GM21825 (cell line): ENCODE results near the gene GNAO1.
A peak's percentile ranks its signal among the peaks of the same experiment; 100 is the strongest.

Source experiments
- ATAC-seq: cut with Tn5 transposase; IDR thresholded peaks from one replicate; pipeline ENCODE4 v1.9.1; 2021; ENCODE audit warnings: mild to moderate bottlenecking, moderate library complexity; ENCODE audit not compliant: unreplicated experiment

GNAO1 gene

DNA sequence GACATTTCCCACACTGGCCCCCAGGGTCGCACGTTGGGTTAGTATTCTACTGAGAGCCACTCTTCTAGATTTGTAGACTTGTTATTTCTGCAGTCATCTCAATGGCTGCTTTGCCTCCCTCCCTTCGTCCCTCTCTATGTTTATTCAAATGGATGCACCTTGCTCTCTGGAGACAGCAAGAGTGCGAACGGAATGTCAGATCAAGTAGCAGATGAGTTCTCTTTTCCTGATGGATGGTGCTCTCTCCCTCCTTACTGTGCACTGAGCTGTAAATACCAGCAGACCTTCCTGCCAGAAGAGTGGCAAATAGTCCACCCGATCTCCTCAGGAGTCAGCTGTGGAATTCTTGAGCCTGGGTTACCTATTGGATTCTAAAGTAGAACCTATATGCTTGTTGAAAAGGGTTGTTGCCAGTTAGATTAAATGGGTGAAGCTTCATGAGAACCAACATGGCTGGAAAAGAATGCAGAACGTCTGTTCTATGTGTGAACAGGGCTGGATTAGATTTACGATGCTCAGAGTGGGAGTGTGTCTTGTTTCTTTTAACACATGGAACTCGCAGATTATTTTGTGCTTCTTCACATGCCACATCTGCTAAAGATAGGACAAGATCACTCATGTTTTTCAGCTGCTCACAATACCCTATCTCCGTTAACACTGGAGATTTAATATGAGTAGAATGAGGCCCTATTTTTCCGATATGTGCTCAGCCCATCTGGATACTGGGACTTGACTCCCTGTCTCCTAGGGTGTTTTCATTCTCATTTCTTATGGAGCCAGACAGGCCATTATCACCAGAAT, 6.1 kb downstream of the GNAO1 start:
- ATAC-seq: no peak

GRCh38 chr16:56198006-56198754, 6.9 kb downstream of the GNAO1 start:
- no peak for ATAC-seq

- no peak for ATAC-seq
These were observed 7.4 kb downstream of the GNAO1 start for GRCh38 chr16:56198755-56199114.

DNA sequence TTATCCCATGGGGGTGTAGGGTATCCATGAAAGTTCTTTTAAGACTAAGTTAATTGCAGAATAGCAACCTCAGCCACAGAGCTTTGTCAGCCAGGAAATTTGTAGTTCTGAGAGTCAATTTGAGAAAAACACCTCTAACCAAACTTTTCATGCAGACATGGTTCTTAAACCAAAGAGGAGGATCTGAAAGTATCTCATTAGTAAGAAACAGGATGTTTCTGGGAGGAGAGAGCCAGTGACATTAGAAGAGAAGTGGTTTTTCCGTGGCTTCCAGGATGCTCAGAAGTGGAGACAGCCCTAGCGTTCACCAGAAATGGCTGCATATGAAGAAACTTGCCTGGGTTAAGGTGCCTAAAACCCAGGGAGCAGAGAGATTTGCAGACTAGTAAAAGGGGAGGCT, 7.9 kb downstream of the GNAO1 start:
- ATAC-seq: no peak

GRCh38 chr16:56201030-56201429, 9.7 kb downstream of the GNAO1 start:
- no peak for ATAC-seq

DNA sequence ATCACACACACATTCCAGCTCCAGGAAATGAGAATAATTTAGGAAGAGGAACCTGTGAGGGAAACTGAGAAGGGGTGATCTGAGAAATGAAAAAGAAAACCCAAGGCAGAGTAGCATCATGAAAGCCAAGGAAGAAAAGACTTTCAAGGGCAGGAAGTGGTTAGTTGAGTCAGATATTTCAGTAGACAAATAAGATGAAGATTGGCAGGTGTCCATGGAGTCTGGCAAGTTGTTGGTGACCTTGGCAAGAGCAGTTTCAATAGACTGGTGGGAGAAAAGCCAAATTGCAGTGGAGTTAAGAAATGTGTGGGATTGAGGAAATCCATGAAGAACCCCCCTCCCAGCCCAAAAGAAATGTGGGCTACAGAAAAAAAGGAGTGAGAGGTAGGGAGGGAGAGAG, 10.7 kb downstream of the GNAO1 start:
- ATAC-seq: no peak

- ATAC-seq: peak; percentile 55
These were observed 11.8 kb downstream of the GNAO1 start for GRCh38 chr16:56203052-56203451.

DNA sequence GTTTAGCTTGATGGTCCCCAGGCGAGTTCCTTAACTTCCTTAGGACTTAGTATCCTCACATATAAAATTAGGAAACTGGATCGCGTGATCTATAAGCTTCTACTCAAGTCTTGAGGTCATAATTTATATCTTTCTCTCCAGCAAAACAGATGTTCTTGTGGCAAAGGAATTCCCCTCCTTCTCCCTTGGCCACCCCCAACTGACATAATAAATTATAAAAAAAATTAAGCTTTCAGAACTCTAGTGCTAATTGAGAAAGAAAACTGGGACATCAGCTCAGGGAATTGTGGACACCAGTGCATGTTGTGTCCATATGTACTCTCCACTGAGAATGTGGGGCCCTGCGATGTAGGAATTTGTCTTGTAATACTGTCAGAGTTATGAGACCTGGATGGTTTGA, 13.5 kb downstream of the GNAO1 start:
- ATAC-seq: no peak

- ATAC-seq: no peak
These were observed 15.7 kb downstream of the GNAO1 start for GRCh38 chr16:56206951-56207350.

GRCh38 chr16:56207421-56207820, 16.1 kb downstream of the GNAO1 start:
- ATAC-seq: no peak

DNA sequence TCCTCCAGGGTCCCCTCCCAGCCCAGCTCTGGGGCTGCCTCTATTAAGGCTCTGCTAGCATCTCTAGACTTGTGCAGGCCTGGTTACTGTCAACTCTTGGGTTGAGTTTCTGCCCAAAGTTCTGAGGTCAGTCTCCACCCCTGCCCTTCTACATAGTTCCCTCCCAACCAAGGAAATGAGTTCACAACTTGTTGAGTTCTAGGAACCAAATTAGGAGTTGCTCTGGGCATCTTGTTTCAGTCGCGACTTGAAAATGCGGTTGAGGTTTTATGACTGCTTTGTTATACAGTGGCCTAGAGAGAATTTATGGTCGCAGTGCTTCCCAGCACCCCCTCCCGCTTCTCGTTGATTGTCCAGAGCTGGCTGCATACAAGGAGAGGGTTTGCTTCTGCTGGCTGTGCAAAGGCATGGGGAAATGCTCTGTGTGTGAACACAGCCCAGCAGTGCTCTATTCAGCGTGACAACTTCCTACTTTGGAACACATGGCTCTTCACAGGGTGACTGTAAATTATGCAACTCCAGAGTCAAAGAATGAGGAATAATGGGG, 20.2 kb downstream of the GNAO1 start:
- ATAC-seq: no peak

GRCh38 chr16:56212144-56212543, 20.9 kb downstream of the GNAO1 start:
- no peak for ATAC-seq

GRCh38 chr16:56221995-56222394, 30.7 kb downstream of the GNAO1 start:
- ATAC-seq: no peak

GRCh38 chr16:56222474-56222997, 31.2 kb downstream of the GNAO1 start:
- ATAC-seq: no peak

GRCh38 chr16:56225017-56225742, 33.9 kb downstream of the GNAO1 start:
- ATAC-seq: no peak

DNA sequence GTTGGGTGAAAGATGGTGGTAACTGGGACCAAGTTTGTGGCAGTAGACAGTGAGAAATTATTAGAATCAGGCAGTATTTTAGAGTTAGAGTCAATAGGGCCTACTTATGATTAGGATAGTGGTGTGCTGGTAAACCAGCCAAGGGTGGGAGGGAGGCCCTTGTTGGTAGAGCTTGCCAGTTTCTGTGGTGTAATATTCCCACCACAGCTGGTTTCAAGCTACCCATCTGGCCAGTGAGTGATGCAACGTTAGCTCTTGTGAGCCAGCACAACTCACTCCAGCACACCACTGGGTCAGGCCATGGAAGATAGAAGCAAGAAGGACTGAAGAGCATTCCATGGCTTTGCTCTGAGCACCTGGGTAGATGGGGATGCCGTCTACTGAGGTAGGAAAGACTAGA, 34.9 kb downstream of the GNAO1 start:
- no peak for ATAC-seq

GRCh38 chr16:56226845-56227525, 35.7 kb downstream of the GNAO1 start:
- no peak for ATAC-seq

DNA sequence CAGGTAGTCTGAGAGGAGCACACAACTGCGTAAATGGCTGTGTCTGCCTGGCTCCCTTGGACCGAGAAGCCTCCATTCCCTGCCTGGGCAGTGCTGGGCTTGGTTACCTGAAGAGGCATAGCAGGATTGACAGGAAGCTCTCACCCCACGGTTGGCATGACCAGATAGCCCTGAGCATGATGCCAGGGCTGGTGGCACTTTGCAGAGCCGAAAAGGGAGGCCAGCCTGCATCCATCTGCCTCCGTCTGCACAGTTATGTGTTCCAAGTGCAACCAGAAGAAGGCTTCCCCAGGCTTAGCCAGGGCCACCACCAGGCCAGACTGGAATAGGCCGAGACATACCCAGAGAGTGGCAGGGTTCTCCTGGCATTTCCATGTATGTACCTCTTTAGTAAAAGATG, 36.6 kb downstream of the GNAO1 start:
- no peak for ATAC-seq

DNA sequence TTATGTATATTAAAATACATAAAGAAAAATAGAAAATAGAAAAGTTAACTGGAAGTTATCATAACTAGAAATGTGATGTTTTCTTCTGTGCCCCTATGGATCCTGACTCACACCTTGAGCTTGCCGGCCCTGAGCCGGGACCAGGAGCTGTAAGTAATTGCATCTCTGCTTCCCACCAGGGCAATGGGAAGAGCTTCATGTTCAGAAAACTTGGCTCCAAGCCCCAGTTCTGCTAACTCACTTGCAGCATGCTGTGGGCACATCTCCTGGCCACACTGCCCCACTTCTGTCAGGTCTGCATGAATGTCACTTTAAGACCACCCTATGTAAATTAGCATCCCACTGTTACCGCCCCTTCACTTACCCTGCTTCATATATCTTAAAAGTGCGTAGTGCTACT, 37.2 kb downstream of the GNAO1 start:
- ATAC-seq: no peak

DNA sequence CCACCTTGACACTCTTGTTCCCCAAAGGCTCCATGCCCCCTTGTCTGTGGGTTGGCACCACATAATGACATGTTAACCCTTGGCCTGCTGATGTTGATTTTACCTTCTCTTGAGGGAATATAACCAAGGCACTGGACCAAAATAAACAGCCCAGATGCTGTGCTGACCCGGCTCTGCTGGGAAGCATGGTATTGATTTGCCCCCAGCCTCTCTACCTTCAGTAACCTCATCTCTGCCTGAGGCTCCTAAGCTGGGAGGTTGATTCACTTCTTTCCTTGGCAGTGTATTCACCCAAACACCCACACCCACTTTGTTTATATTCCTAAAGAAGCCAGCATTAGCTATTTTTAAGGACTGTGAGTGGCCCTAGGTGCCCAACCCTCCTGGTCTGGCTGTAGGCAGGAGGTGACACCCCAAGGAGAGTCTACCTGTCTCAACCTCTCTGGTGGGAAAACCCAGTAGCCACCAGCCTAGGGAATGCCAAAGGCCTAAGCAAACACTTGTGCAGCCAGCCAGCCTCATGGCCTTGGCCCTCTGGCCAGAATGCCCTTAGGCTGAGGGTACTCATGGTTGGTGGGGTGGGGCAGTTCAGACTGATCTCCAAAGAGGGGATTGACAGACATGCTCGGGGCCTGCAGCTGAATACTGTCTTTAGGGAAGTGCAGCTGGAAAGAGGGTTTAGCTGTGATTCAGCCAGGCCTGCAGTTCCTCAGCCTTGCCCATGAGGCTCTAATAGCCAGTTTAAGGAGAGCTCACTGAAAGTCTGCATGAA, 42.7 kb downstream of the GNAO1 start:
- ATAC-seq: no peak
